HG03108 (cell line): ENCODE measurements around the gene SNAP29.
"Not testable (repeated sequence)": the region's sequence is repeated elsewhere in the genome, so short reads cannot be mapped to it uniquely, and the experiment has no call there.

Experiments
- ATAC-seq: cut with Tn5 transposase; IDR thresholded peaks from one replicate; pipeline ENCODE4 v1.9.1; 2021; ENCODE audit warnings: moderate library complexity; ENCODE audit not compliant: unreplicated experiment

SNAP29 gene

GRCh38 chr22:20897737-20898136 lies 38.9 kb downstream of the SNAP29 start:
- not testable (repeated sequence) for ATAC-seq

DNA sequence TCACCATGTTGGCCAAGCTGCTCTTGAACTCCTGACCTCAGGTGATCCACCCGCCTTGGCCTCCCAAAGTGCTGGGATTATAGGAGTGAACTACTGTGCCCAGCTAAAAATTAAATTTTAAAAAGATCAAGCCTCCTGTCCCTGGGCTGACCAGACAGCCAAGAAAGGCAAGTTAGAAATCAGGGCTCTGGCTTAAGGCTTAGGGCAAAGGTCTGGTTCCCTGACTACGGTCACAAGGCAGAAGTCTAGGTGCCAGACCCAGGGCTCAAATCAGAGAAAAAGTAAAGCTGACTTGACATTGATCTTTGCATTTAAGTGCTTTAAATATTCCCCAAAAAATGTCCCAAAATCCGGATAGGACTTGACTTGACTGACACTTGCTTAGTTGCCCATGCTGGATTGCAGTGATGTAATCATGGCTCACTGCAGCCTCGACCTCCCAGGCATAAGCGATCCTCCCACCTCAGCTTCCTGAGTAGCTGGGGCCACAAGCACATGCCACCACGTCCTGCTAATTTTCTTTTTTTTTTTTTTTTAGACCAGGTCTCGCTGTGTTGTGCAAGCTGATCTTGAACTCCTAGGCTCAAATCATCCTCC lies 41.1 kb downstream of the SNAP29 start:
- ATAC-seq, result no peak

DNA sequence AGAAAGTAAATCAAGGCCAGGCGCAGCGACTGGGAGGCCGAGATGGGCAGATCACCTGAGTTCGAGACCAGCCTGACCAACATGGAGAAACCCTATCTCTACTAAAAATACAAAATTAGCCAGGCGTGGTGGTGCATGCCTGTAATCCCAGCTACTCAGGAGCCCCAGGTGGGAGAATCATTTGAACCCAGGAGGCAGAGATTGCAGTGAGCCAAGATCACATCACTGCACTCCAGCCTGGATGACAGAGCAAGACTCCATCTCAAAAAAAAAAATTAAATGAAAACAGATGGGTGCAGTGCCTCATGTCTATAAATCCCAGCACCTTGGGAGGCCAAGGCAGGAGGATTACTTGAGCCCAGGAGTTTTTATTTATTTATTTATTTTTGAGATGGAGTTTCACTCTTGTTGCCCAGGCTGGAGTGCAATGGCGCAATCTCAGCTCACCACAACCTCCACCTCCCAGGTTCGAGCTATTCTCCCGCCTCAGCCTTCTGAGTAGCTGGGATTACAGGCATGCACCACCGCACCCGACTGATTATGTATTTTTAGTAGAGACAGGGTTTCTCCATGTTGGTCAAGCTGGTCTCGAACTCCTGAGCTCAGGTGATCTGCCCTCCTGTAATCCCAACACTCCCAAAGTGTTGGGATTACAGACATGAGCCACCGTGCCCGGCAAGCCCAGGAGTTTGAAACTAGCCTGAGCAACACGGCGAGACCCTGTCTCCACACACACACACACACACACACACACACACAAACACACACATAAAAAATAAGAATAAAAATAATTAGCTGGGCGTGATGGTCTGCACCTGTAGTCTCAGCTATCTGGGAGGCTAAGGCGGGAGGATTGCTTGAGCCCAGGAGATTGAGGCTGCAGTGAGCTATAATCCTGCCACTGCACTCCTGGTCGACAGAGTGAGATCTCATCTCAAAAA lies 42.6 kb downstream of the SNAP29 start:
- not testable (repeated sequence) for ATAC-seq

- ATAC-seq, result no peak
Measured at GRCh38 chr22:20903093-20903492, 44.3 kb downstream of the SNAP29 start.

DNA sequence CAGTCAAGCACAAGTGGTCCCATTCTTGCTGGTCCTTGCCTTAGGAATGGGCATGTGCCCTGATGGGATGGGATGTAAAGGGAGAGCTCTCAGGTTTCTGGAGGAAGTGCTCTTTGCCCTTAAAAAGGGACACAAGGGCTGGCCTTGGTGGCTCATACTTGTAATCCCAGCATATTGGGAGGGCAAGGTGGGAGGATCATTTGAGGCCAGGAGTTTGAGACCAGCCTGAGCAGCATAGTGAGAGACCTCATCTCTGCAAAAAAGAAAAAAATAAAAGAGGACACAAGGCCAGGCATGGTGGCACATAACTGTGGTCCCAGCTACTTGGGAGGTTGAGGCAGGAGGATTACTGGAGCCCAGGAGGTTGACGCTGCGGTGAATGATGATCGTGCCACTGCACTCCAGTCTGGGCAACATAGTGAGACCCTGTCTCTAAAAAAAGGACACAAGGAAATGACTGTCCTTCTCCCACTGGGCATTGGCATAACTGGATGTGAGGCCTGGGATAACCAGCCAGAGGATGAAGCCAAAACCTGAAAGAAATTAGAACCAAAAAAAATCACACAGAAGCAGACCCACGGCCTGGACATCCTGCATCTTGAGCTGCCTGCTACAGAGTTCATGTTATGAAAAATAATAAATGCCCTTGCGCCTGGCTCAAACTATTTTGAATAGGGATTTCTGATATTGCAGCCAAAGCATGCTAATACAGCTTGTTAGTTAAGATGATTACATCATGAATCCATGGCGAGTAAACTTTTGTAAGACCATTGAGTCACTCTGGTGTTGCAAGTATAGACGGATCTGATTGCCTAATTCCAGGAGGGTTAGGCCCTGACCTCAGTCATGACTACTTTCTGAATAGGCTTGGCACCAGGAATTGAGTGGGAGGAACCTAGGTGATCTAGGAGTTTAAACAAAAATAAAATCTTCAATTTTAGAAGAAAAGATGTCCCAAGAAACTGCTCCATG lies 45.5 kb downstream of the SNAP29 start:
- no peak for ATAC-seq

DNA sequence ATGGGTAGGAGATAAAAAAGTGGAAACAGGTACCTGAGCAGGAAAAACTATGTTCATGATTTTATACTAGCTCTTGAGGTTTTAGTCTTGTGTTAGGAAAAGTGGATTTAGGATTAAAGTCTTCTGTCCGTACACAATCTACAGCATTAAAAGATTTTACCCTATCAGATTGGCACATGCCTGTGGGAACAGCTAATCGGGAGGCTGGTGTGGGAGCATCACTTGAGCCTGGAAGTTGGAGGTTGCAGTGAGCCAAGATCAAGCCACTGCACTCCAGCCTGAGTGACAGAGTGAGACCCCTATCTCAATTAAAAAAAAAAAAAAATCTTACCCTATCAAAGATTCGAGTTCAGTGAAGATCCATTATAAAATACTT lies 46.2 kb downstream of the SNAP29 start:
- ATAC-seq, result no peak

GRCh38 chr22:20905415-20906386 lies 46.9 kb downstream of the SNAP29 start:
- ATAC-seq, result no peak

GRCh38 chr22:20906387-20906767 lies 47.6 kb downstream of the SNAP29 start:
- no peak for ATAC-seq

DNA sequence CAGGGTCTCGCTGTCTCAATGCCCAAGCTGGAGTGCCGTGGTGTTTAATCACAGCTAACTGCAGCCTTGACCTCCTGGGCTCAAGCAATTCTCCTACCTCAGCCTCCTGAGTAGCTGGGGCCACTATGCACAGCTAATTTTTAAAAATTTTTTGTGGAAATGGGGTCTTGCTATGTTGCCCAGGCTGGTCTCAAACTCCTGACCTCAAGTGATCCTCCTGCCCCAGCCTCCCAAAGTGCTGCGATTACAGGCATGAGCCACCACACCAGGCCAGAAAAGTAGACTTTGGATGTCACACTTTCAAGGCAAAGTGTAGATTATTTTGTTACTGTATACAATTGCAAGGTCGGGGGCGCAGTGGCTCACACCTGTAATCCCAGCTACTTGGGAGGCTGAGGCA lies 49.9 kb downstream of the SNAP29 start:
- ATAC-seq, result not testable (repeated sequence)

DNA sequence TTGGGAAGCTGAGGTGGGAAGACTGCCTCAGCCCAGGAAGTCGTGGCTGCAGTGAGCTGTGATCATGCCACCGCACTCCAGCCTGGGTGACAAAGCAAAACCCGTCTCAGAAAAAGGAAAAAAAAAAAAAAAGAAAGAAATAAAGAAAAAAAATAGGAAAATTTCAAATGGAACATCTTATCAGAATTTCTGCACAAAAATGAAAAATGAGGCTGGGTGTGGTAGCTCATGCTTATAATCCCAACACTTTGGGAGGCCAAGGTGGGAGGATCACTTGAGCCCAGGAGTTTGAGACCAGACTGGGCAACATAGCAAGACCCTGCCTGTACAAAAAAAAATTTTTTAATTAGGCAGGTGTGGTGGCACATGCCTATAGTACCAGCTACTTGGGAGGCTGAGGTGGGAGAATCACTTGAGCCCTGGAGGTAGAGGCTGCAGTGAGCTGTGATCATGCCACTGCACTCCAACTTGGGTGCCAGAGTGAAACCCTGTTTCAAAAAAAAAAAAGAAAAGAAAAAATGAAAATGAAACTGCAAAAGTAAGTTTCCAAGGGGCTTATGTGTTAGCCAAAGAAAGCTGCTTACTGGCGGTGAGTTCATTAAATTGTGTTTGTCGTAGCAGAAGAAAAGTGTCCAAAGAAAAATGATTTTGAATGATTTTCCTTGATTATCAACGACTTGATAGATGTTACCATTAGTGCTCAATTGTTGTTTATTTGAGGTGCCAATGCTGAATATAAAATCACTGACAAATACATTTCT lies 50.9 kb downstream of the SNAP29 start:
- ATAC-seq, result no peak

- ATAC-seq, result no peak
Measured at GRCh38 chr22:20912494-20912893, 53.7 kb downstream of the SNAP29 start.

DNA sequence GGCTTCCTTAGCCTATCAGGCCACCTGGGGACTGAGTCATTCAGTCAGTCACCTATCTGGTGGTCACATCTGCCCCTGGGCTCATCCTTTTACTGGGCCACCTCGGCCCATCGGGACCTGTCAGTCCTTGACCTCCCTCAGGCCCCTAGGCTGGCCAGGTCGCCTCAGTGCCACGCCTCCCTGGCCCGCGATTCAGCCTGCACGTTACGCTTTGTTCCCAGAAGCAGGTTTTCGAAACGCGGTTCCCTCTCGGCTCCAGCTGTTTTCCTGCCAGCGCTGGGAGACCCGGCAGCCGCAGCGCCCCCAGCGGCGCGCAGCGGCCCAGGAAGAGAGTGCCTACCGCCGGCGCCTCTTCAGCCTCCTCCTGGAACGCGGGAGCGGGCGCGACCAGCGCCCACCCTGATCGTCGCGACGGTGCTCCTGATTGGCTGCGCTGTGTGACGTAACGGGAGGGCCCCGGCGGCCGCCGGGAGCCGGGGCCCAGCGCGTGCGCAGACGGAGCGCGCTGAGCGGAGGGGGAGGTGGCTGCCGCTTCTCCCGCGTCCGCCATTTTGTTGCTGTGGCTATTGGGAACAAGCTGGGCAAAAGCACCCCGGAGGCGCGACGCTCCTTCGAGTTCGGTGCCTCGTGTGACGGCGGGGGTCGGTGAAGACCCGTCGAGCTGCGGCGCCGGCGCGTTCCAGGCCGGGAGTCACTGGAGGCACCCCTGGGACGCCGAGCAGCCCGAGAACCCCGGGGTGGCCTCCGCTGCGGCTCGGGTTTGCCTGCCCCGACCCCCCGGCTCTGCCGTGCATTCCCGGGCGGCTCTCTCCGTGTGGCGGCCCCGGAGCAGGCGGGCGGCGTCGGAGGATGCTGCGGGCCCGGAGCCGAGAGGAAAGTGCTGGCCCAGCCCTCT lies 58.4 kb downstream of the SNAP29 start, which contains the start of gene CRKL:
TSS of gene CRKL (plus strand) at position 492 of the 895 bp plus-strand sequence. CDS start 528 bp downstream, outside the sequence.
- peak; percentile 95 for ATAC-seq

GRCh38 chr22:20918663-20919218 lies 59.9 kb downstream of the SNAP29 start:
- no peak for ATAC-seq

- no peak for ATAC-seq
Measured at GRCh38 chr22:20919718-20920117, 60.9 kb downstream of the SNAP29 start.

GRCh38 chr22:20920881-20921203 lies 62.0 kb downstream of the SNAP29 start:
- no peak for ATAC-seq

DNA sequence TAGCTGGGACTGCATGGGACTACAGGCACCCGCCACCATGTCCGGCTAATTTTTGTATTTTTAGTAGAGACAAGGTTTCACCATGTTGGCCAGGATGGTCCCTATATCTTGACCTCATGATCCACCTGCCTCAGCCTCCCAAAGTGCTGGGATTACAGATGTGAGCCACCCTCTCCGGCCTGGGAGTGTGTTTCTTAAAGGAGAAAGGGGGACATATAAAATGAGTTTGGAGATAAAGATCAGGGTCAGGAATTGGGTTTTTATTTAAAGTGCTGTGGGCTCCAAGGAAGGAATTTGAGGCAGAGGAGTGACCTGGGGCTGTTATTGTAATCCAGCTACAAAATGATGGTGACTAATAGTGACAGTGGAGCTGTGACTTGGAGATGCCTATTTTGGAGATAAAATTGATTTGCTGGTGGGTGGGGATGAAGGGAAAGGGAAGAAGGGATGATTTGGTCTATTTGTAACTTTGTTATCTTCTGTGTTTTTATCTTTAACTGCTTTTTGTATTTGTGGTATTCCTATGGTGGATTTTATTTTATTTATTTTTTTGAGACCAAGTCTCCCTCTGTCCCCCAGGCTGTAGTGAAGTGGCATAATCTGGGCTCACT lies 63.4 kb downstream of the SNAP29 start:
- ATAC-seq, result no peak

- no peak for ATAC-seq
Measured at GRCh38 chr22:20926243-20926642, 67.4 kb downstream of the SNAP29 start.
